Prostate gland (tissue), 2 donors: Measurements from ENCODE around the gene ERBB2. TPM values are rescaled to one million over a fixed set of nuclear protein-coding genes. Genes with fewer than 3 reads are reported as not detected.

Source experiments
- DNase-seq: peaks from one replicate; pipeline ENCODE4 v3.0.0-alpha.2; 2019; ENCODE audit warnings: low spot score
- H3K27ac ChIP-seq, 2 donors: fragments of 200-600 bp; sonication (generic); 2 replicates each; pipeline ENCODE4 v1.5.1; 2017 to 2019
- H3K27me3 ChIP-seq: fragments of 200-600 bp; sonication (generic); replicated peaks from 2 replicates; pipeline ENCODE4 v1.5.1; 2019; ENCODE audit not compliant: insufficient read depth
- H3K36me3 ChIP-seq, 2 donors: fragments of 200-600 bp; sonication (generic); 1 replicate in 1 of 2; 2 replicates in 1 of 2; pipeline versions ENCODE4 v1.5.1 to v1.8.1; 2017 to 2019
- H3K4me1 ChIP-seq: fragments of 200-600 bp; sonication (generic); replicated peaks from 2 replicates; pipeline ENCODE4 v1.5.1; 2019
- H3K4me3 ChIP-seq, 2 donors: fragments of 200-600 bp; sonication (generic); 2 replicates each; pipeline ENCODE4 v1.5.1; 2017 to 2019
- H3K9me3 ChIP-seq: fragments of 200-600 bp; sonication (generic); 2 replicates; pipeline ENCODE4 v1.5.1; 2017
- CTCF ChIP-seq, 4 experiments: fragments of 200-600 bp in 2 of 4; fragments of 450-650 bp in 2 of 4; sonication (generic) in 2 of 4; IDR thresholded peaks; 1 replicate in 3 of 4; 2 replicates in 1 of 4; pipeline ENCODE4 v1.5.1; 2016 to 2019; ENCODE audit warnings: antibody characterized with exemption in 4 of 4, mild to moderate bottlenecking in 2 of 4, moderate library complexity in 2 of 4
- POLR2A ChIP-seq: fragments of 450-650 bp; IDR thresholded peaks from one replicate; pipeline ENCODE4 v1.6.1; 2016; ENCODE audit warnings: antibody characterized with exemption, mild to moderate bottlenecking
- POLR2AphosphoS5 ChIP-seq: sonication (generic); formaldehyde crosslinking; IDR thresholded peaks from one replicate; pipeline ENCODE4 v1.6.1; 2017; ENCODE audit warnings: antibody characterized with exemption
- WGBS: methylation state at CpG from one replicate; pipeline ENCODE4 v1.1.5; 2018; 5-methylcytosine and 5-hydroxymethylcytosine counted together
- intact Hi-C: fragments of 100-400 bp; cut with DNase I; formaldehyde crosslinking; loops from one replicate; pipeline ENCODE4 v1.14.2; 2022
- total RNA-seq, 2 donors: library from RNA; depleted of rRNA; stranded (reverse); fragments of >200 nt; gene quantifications; one replicate each; pipeline ENCODE4 v1.1.0, GENCODE V29; 2016

The ERBB2 gene
- total RNA-seq, 2 donors from 2014 or later, result 112 to 172 TPM

DNA sequence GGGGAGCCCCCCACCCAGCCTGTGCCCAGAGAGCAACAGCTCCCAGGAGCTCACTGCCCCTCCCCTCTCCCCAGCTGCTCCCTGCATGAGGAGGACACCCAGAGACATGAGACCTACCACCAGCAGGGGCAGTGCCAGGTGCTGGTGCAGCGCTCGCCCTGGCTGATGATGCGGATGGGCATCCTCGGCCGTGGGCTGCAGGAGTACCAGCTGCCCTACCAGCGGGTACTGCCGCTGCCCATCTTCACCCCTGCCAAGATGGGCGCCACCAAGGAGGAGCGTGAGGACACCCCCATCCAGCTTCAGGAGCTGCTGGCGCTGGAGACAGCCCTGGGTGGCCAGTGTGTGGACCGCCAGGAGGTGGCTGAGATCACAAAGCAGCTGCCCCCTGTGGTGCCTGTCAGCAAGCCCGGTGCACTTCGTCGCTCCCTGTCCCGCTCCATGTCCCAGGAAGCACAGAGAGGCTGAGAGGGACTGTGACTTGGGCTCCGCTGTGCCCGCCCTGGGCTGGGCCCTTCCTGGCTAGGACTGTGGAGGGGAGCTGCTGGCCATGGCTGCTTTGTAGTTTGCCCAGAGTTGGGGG, 34.1 kb upstream of the ERBB2 start:
- Histone ChIP-seq H3K27ac (no peak overlapping the region), H3K36me3 (no peaks in the 10 kb centered on the region), H3K4me1 (peaks cover 13% of the 10 kb centered on the region), H3K4me3 (no peak overlapping the region), H3K27me3 (no peaks in the 10 kb centered on the region), H3K9me3 (no peaks in the 10 kb centered on the region)
- intact Hi-C loops, result no loop called here
- no peak for DNase-seq
- TF ChIP-seq POLR2A (no peak), POLR2AphosphoS5 (no peak), CTCF (IDR thresholded peaks at IDR 0.05) (no peak)
- 68% methylated on average over 11 of the region's 17 CpGs for WGBS

- TF ChIP-seq CTCF (IDR thresholded peaks at IDR 0.05), result no peak
- no peak for TF ChIP-seq POLR2A
- TF ChIP-seq POLR2AphosphoS5, result no peak
- H3K4me1 ChIP-seq, result peaks cover 13% of the 10 kb centered on the region
- no peak for DNase-seq
- intact Hi-C loops, result no loop called here
- no peaks in the 10 kb centered on the region for H3K9me3 ChIP-seq
- no peaks in the 10 kb centered on the region for H3K36me3 ChIP-seq
- H3K27me3 ChIP-seq, result no peaks in the 10 kb centered on the region
- H3K4me3 ChIP-seq, result no peak overlapping the region
- WGBS, result 42% methylated on average over 2 of the region's 2 CpGs
- H3K27ac ChIP-seq, result no peak overlapping the region
Measured at GRCh38 chr17:39666231-39666600, 33.6 kb upstream of the ERBB2 start.

GRCh38 chr17:39666601-39667261, 33.1 kb upstream of the ERBB2 start:
- intact Hi-C loops, result no loop called here
- Histone ChIP-seq H3K9me3 (no peaks in the 10 kb centered on the region), H3K27ac (no peak overlapping the region), H3K4me3 (no peak overlapping the region), H3K4me1 (peaks cover 13% of the 10 kb centered on the region), H3K27me3 (no peaks in the 10 kb centered on the region), H3K36me3 (no peaks in the 10 kb centered on the region)
- DNase-seq, result no peak
- TF ChIP-seq CTCF (IDR thresholded peaks at IDR 0.05) (no peak), POLR2AphosphoS5 (no peak), POLR2A (no peak)
- 67% methylated on average over 11 of the region's 11 CpGs for WGBS

DNA sequence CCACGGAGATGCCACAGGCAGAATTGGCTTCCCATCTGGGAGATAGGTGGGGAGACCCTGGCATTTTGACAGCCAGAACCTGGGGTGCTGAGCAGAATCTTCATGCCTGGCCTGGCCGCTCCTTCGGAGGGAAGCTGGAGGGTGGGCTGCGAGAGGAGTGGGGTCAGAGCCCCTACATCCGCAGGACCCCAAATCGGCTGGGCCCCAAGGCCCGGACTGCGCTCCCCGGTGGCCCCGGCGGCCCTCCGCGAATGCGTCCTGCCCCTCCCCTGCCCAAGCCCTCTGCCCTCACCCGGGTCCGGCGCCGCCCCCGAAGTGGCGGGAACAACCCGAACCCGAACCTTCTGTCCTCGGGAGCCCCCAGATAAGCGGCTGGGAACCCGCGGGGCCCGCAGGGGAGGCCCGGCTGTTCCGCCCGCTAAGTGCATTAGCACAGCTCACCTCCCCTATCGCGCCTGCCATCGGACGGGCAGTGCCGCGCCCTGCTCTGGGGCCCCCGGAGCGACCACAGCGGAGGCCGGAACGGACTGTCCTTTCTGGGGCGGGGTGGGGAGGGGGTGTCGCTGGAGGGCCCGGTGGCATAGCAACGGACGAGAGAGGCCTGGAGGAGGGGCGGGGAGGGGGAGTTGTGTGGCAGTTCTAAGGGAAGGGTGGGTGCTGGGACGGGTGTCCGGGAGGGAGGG, 32.5 kb upstream of the ERBB2 start:
- 18% methylated on average over 46 of the region's 49 CpGs for WGBS
- Histone ChIP-seq H3K36me3 (no peaks in the 10 kb centered on the region), H3K4me1 (peaks cover 8% of the 10 kb centered on the region), H3K4me3 (peak overlapping the region in 1 of 2 donors; percentile 27), H3K27me3 (no peaks in the 10 kb centered on the region), H3K9me3 (no peaks in the 10 kb centered on the region), H3K27ac (no peak overlapping the region)
- TF ChIP-seq POLR2AphosphoS5, result no peak
- TF ChIP-seq POLR2A, result no peak
- no peak for TF ChIP-seq CTCF (IDR thresholded peaks at IDR 0.05)
- intact Hi-C loops, result no loop called here
- DNase-seq, result no peak
